GM12878 (cell line): ENCODE results near the gene FAM47E. TPM values are rescaled to one million over a fixed set of nuclear protein-coding genes. Genes with fewer than 3 reads are reported as not detected.

Experiments
- ATAC-seq: fragments of 200-7000 bp; cut with Tn5 transposase; 3 replicates; pipeline ENCODE4 v1.9.1; 2020; ENCODE audit warnings: mild to moderate bottlenecking, moderate library complexity
- BruUV-seq: library from RNA; stranded (reverse); fragments of 400-500 nt; replicated peaks from 2 replicates; lab custom pipeline; 2021; lab: Mats Ljungman, UMichigan
- CTCF ChIA-PET: fragments of 300-600 bp; sonication (Branson Sonifier 250); formaldehyde crosslinking; extraction: SDS; loops from one replicate; lab custom pipeline; 2021; ENCODE audit warnings: inconsistent platforms; lab: Yijun Ruan, JAX
- POLR2A ChIA-PET: fragments of 350-600 bp; formaldehyde crosslinking; extraction: SDS; loops from one replicate; lab custom pipeline; 2021; ENCODE audit warnings: inconsistent platforms; lab: Charles Lee
- RAD21 ChIA-PET: fragments of 300-600 bp; sonication (Branson Sonifier 250); formaldehyde crosslinking; loops from one replicate; lab custom pipeline; 2023; ENCODE audit warnings: antibody characterized with exemption; ENCODE audit not compliant: unreplicated experiment; lab: Charles Lee
- SMC1A ChIA-PET: fragments of 300-600 bp; sonication (Branson Sonifier 250); formaldehyde crosslinking; loops from one replicate; lab custom pipeline; 2023; ENCODE audit not compliant: unreplicated experiment, uncharacterized antibody; lab: Charles Lee
- DNase-seq: peaks from one replicate; pipeline ENCODE4 v3.0.0-alpha.2; 2011; ENCODE audit warnings: low read depth, low spot score
- FAIRE-seq: peaks from 3 replicates; lab custom pipeline; 2011; peaks lifted over from hg19 to GRCh38; lab: Jason Lieb, UNC
- H2AFZ ChIP-seq: 2 replicates; pipeline ENCODE4 v1.6.0; 2011; ENCODE audit warnings: low read depth, low read length, control low read depth; ENCODE audit not compliant: control insufficient read depth
- H3K27ac ChIP-seq: 2 replicates; pipeline ENCODE4 v1.5.1; 2011; ENCODE audit warnings: control low read depth; ENCODE audit not compliant: control insufficient read depth, insufficient read depth
- H3K27me3 ChIP-seq, 2 experiments: replicated peaks in 1 of 2; 2 replicates each; pipeline versions ENCODE4 v1.6.0 to v1.6.1; 2011; ENCODE audit warnings: low read length in 1 of 2; ENCODE audit not compliant: control insufficient read depth in 2 of 2, insufficient read depth in 2 of 2
- H3K36me3 ChIP-seq, 2 experiments: 2 replicates each; pipeline ENCODE4 v1.5.1; 2011; ENCODE audit warnings: low read length in 1 of 2; ENCODE audit not compliant: control insufficient read depth in 2 of 2, insufficient read depth in 2 of 2
- H3K4me1 ChIP-seq: 2 replicates; pipeline ENCODE4 v1.6.1; 2011; ENCODE audit warnings: mild to moderate bottlenecking, low read length, moderate library complexity, mixed read lengths; ENCODE audit not compliant: control insufficient read depth, insufficient read depth
- H3K4me2 ChIP-seq: 2 replicates; pipeline ENCODE4 v1.6.0; 2011; ENCODE audit warnings: control low read depth; ENCODE audit not compliant: control insufficient read depth, insufficient read depth
- H3K4me3 ChIP-seq: fragments of 200-600 bp; sonication (generic); 2 replicates; pipeline ENCODE4 v1.5.1; 2016
- H3K79me2 ChIP-seq: 2 replicates; pipeline ENCODE4 v1.6.0; 2011; ENCODE audit warnings: low read length; ENCODE audit not compliant: control insufficient read depth, insufficient read depth
- H3K9ac ChIP-seq: 2 replicates; pipeline ENCODE4 v1.8.0; 2011; ENCODE audit warnings: low read length, control low read depth, mixed read lengths; ENCODE audit not compliant: control insufficient read depth, insufficient read depth
- H3K9me3 ChIP-seq: replicated peaks from 3 replicates; pipeline ENCODE4 v1.5.1; 2011; ENCODE audit warnings: mild to moderate bottlenecking, low read length; ENCODE audit not compliant: control insufficient read depth, insufficient read depth
- H4K20me1 ChIP-seq: 2 replicates; pipeline ENCODE4 v1.6.0; 2011; ENCODE audit not compliant: control insufficient read depth, insufficient read depth
- CBX3 ChIP-seq: fragments of 200-600 bp; sonication (generic); IDR thresholded peaks from 2 replicates; pipeline ENCODE4 v1.6.1; 2016; ENCODE audit warnings: low read depth, borderline replicate concordance
- ETV6 ChIP-seq, 2 experiments: fragments of 450-650 bp in 1 of 2; IDR thresholded peaks in 1 of 2; conservative IDR thresholded peaks in 1 of 2; 2 replicates each; pipeline ENCODE4 v1.6.1; 2014; ENCODE audit warnings: antibody characterized with exemption in 1 of 2, borderline replicate concordance in 1 of 2, low read depth in 1 of 2, mild to moderate bottlenecking in 1 of 2, moderate library complexity in 1 of 2
- FOXK2 ChIP-seq: fragments of 450-650 bp; IDR thresholded peaks from 2 replicates; pipeline ENCODE4 v1.6.1; 2017; ENCODE audit warnings: mild to moderate bottlenecking, moderate library complexity
- KLF5 ChIP-seq: fragments of 450-650 bp; IDR thresholded peaks from 2 replicates; pipeline ENCODE4 v1.6.1; 2014; ENCODE audit warnings: mild to moderate bottlenecking; ENCODE audit not compliant: partially characterized antibody
- RELB ChIP-seq: fragments of 450-650 bp; IDR thresholded peaks from 2 replicates; pipeline ENCODE4 v1.6.1; 2017; ENCODE audit warnings: low read depth, mild to moderate bottlenecking, moderate library complexity
- SUPT20H ChIP-seq: IDR thresholded peaks from 2 replicates; pipeline ENCODE4 v1.6.1; 2011; ENCODE audit warnings: low read depth, mild to moderate bottlenecking, low read length, moderate library complexity, borderline replicate concordance; ENCODE audit not compliant: control insufficient read depth
- SUZ12 ChIP-seq: fragments of 200-600 bp; sonication (generic); IDR thresholded peaks from one replicate; pipeline ENCODE4 v1.6.1; 2018; ENCODE audit warnings: antibody characterized with exemption, mild to moderate bottlenecking; ENCODE audit not compliant: unreplicated experiment
- ZNF384 ChIP-seq: IDR thresholded peaks from 2 replicates; pipeline ENCODE4 v1.6.1; 2012; ENCODE audit warnings: low read depth, mild to moderate bottlenecking, low read length, improper control_type of control experiment, borderline replicate concordance
- WGBS: methylation state at CpG from one replicate; pipeline ENCODE4 v1.1.6; 2016; ENCODE audit warnings: low lambda C conversion rate; ENCODE audit not compliant: insufficient replicate concordance, insufficient coverage; ENCODE audit errors: missing lambda C conversion rate; 5-methylcytosine and 5-hydroxymethylcytosine counted together
- in situ Hi-C: fragments of 300-500 bp; cut with MboI; formaldehyde crosslinking; loops from 9 replicates; pipeline ENCODE4 v1.14.3; 2018; ENCODE audit warnings: mixed read lengths
- intact Hi-C: fragments of 100-400 bp; cut with micrococcal nuclease; formaldehyde crosslinking; loops from one replicate; pipeline ENCODE4 v1.14.2; 2022; ENCODE audit not compliant: unreplicated experiment
- polyA plus RNA-seq, 11 experiments: library from polyadenylated mRNA; depleted of rRNA in 4 of 11; unstranded in 6 of 11; stranded (reverse) in 5 of 11; fragments of >200 nt; fragmentation: Nextera tagmentation in 4 of 11; fragmentation: Illumina TruSeq in 1 of 11; extraction: Ambion mirVana in 4 of 11; extraction: Trizol in 1 of 11; gene quantifications; 1 replicate in 1 of 11; 2 replicates in 10 of 11; pipeline versions ENCODE4 v1.2.1 to v1.2.3, GENCODE V29; 2011 to 2016; ENCODE audit warnings: inconsistent platforms in 2 of 11, missing spikeins in 2 of 11, low read depth in 1 of 11
- total RNA-seq, 4 experiments: library from RNA; depleted of rRNA in 3 of 4; stranded (reverse); fragments of >200 nt in 3 of 4; fragmentation: Illumina TruSeq in 1 of 4; extraction: Trizol in 1 of 4; gene quantifications; 2 replicates each; pipeline versions ENCODE4 v1.2.1 to v1.2.3, GENCODE V29; 2013 to 2021
- TF ChIP-seq, protein P1 (sequence below): IDR thresholded peaks from 2 replicates; pipeline ENCODE4 v1.6.1; 2012; ENCODE audit warnings: mild to moderate bottlenecking, low read depth, low read length
- TF ChIP-seq, protein P2 (sequence below): fragments of 450-650 bp; IDR thresholded peaks from 2 replicates; pipeline ENCODE4 v1.6.1; 2017; ENCODE audit warnings: borderline replicate concordance

The FAM47E gene
- total and polyA plus RNA-seq, 10 of the 15 experiments (the other 5 are each of a cell fraction or from before 2014, with no cell fraction given): 0.03 TPM; not detected in 9

- ChIA-PET RAD21 (no interaction called here), POLR2A (interaction anchor here (1.2 kb wide), 1 partner anchor 13 kb away, joined by 3 read pairs; no protein-coding TSS in a partner anchor), CTCF (no interaction called here), SMC1A (interaction anchor here (1.4 kb wide), 2 partner anchors 10 to 43 kb away, joined by 3 to 4 read pairs; no protein-coding TSS in a partner anchor)
- Histone ChIP-seq H3K9ac (no peak overlapping the region), H3K9me3 (no peaks in the 10 kb centered on the region; the same call in 2 of the 3 replicates), H3K36me3 (no peaks in the 10 kb centered on the region), H3K27ac (no peak overlapping the region), H4K20me1 (no peaks in the 10 kb centered on the region), H3K4me2 (no peak overlapping the region), H2AFZ (no peak overlapping the region), H3K4me1 (no peaks in the 10 kb centered on the region), H3K79me2 (no peaks in the 10 kb centered on the region), H3K4me3 (no peak overlapping the region), H3K27me3 (no peaks in the 10 kb centered on the region; a peak in 2 of 4 replicates)
- intact Hi-C loops: no loop called here
- WGBS: 0% methylated on average over 1 of the region's 1 CpG
- FAIRE-seq: no peak
- ATAC-seq: no peak
- in situ Hi-C loops: no loop called here
- TF ChIP-seq SUZ12: no peak
- TF ChIP-seq CBX3: no peak
- BruUV-seq: no TSS peak
- DNase-seq: no peak
Measured at GRCh38 chr4:76226418-76226817, 25.1 kb upstream of the FAM47E start.

DNA sequence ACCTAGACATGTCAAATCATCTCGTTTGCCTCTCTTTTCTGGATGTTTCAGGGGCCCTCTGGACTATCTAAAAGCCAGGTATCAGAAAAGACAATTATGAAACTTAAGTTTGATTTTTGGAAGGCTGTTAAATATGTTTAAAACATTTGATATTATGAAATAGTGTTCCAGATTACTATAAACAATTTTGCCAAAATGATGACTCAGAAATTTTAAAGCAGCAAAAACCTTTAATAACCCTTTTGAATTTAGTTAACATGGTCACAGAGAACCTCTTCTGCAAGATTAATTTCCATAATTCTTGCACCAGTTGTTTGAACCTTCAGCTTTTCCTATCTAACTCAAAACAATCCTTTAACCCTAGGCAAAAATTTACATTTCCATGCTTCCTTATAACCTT is 18.8 kb upstream of the FAM47E start:
- no peak overlapping the region for H3K27ac ChIP-seq
- no peak overlapping the region for H3K4me2 ChIP-seq
- 0% methylated on average over 1 of the region's 1 CpG for WGBS
- ChIA-PET SMC1A (no interaction called here), POLR2A (no interaction called here), CTCF (no interaction called here), RAD21 (no interaction called here)
- FAIRE-seq (no peak), ATAC-seq (no peak), DNase-seq (no peak)
- no peaks in the 10 kb centered on the region; the same call in 1 of the 3 replicates for H3K9me3 ChIP-seq
- no peaks in the 10 kb centered on the region for H3K79me2 ChIP-seq
- H3K4me1 ChIP-seq: no peaks in the 10 kb centered on the region
- H3K9ac ChIP-seq: no peak overlapping the region
- no TSS peak for BruUV-seq
- no peak overlapping the region for H3K4me3 ChIP-seq
- intact Hi-C loops (no loop called here), in situ Hi-C loops (no loop called here)
- no peaks in the 10 kb centered on the region for H4K20me1 ChIP-seq
- H2AFZ ChIP-seq: no peak overlapping the region
- no peaks in the 10 kb centered on the region for H3K36me3 ChIP-seq
- H3K27me3 ChIP-seq: no peaks in the 10 kb centered on the region; a peak in 1 of 4 replicates
- no peak for TF ChIP-seq ETV6 (conservative IDR thresholded peaks at IDR 0.05 in 1 of 2, IDR thresholded peaks at IDR 0.05 in 1 of 2; ENCODE audit: borderline replicate concordance in 1 of 2, low read depth in 1 of 2)
- TF ChIP-seq KLF5: no peak
- TF ChIP-seq, protein P1, sequence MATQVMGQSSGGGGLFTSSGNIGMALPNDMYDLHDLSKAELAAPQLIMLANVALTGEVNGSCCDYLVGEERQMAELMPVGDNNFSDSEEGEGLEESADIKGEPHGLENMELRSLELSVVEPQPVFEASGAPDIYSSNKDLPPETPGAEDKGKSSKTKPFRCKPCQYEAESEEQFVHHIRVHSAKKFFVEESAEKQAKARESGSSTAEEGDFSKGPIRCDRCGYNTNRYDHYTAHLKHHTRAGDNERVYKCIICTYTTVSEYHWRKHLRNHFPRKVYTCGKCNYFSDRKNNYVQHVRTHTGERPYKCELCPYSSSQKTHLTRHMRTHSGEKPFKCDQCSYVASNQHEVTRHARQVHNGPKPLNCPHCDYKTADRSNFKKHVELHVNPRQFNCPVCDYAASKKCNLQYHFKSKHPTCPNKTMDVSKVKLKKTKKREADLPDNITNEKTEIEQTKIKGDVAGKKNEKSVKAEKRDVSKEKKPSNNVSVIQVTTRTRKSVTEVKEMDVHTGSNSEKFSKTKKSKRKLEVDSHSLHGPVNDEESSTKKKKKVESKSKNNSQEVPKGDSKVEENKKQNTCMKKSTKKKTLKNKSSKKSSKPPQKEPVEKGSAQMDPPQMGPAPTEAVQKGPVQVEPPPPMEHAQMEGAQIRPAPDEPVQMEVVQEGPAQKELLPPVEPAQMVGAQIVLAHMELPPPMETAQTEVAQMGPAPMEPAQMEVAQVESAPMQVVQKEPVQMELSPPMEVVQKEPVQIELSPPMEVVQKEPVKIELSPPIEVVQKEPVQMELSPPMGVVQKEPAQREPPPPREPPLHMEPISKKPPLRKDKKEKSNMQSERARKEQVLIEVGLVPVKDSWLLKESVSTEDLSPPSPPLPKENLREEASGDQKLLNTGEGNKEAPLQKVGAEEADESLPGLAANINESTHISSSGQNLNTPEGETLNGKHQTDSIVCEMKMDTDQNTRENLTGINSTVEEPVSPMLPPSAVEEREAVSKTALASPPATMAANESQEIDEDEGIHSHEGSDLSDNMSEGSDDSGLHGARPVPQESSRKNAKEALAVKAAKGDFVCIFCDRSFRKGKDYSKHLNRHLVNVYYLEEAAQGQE: no peak
- no peak for TF ChIP-seq ZNF384
- TF ChIP-seq SUPT20H: no peak
- TF ChIP-seq, protein P2, sequence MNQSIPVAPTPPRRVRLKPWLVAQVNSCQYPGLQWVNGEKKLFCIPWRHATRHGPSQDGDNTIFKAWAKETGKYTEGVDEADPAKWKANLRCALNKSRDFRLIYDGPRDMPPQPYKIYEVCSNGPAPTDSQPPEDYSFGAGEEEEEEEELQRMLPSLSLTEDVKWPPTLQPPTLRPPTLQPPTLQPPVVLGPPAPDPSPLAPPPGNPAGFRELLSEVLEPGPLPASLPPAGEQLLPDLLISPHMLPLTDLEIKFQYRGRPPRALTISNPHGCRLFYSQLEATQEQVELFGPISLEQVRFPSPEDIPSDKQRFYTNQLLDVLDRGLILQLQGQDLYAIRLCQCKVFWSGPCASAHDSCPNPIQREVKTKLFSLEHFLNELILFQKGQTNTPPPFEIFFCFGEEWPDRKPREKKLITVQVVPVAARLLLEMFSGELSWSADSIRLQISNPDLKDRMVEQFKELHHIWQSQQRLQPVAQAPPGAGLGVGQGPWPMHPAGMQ: no peak
- no peak for TF ChIP-seq RELB
- TF ChIP-seq FOXK2: no peak
